Coronary artery (tissue), 2 donors: Measurements from ENCODE around the gene OLA1.

Experiments used
- DNase-seq: peaks from one replicate; pipeline ENCODE4 v3.0.0-alpha.2; 2017; ENCODE audit warnings: low spot score
- H3K27ac ChIP-seq, 2 donors: fragments of 200-600 bp; sonication (generic); one replicate each; pipeline ENCODE4 v1.5.1; 2016 to 2019
- H3K4me3 ChIP-seq: fragments of 200-600 bp; sonication (generic); 2 replicates; pipeline ENCODE4 v1.5.1; 2016; ENCODE audit warnings: mild to moderate bottlenecking, moderate library complexity
- CTCF ChIP-seq: fragments of 200-600 bp; sonication (generic); IDR thresholded peaks from one replicate; pipeline ENCODE4 v1.5.1; 2019; ENCODE audit warnings: antibody characterized with exemption

OLA1 gene

GRCh38 chr2:174153757-174154680 lies 94.3 kb downstream of the OLA1 start:
- TF ChIP-seq CTCF = no peak
- Histone ChIP-seq H3K27ac (no peak overlapping the region), H3K4me3 (no peak overlapping the region)
- DNase-seq = no peak

- TF ChIP-seq CTCF = no peak
- no peak for DNase-seq
- H3K4me3 ChIP-seq = no peak overlapping the region
- no peak overlapping the region for H3K27ac ChIP-seq
Measured at GRCh38 chr2:174149530-174149929, 98.8 kb downstream of the OLA1 start.

DNA sequence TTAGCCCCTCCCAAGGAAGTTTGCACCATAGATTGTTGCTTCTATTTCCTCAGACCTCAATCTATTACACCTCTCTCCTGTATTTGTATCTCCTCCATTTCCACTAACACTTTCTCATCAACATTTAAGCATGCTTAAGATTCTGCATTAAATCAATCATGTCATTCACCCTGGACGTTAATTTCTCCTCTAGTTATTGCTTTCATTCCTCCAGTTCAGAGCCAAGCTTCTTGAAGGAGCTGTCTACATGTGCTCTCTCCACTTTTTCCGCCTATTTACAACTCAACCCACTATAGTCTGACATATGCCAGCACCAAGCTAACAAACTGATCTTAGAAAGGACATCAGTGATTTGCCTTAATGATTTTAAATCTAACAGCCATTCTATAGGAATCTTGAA lies 99.5 kb downstream of the OLA1 start:
- Histone ChIP-seq H3K4me3 (no peak overlapping the region), H3K27ac (no peak overlapping the region)
- no peak for TF ChIP-seq CTCF
- DNase-seq = no peak

- H3K27ac ChIP-seq = no peak overlapping the region
- DNase-seq = no peak
- no peak overlapping the region for H3K4me3 ChIP-seq
- no peak for TF ChIP-seq CTCF
Measured at GRCh38 chr2:174145827-174146226, 102.5 kb downstream of the OLA1 start.

DNA sequence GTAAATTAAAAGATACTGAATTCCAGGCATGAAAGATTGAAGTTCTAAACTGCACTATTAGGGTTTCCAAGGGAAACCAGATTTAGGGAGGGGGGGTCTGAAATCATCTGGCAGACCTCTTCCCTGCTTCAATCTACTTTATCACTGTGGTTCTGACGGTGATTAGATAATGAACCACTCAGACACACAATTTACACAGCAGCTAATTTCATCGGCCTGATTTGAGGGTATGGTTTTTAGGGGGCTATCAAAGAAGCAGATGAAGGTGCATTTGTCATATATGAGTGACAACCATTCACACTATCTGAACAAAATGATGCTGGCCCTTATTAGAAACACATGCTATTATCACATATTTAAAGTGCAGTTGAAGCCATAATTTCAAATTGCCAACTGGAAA lies 106.0 kb downstream of the OLA1 start:
- no peak for DNase-seq
- H3K4me3 ChIP-seq = no peak overlapping the region
- H3K27ac ChIP-seq = no peak overlapping the region
- TF ChIP-seq CTCF = no peak

DNA sequence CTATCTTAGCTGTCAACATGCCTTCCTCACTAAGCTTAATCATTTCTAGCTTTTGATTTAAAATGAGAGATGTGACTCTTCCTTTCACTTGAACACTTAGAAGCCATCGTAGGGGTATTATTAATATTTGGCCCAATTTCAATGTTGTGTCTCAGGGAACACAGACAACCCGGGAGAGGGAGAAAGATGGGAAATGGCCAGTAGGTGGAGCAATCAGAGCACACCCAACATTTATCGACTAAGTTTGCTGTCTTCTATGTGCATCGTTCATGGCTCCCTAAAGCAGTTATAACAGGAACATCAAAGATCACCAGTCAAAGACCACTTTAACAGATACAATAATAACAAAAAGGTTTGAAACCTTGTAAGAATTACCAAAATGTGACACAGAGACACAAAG lies 110.2 kb downstream of the OLA1 start:
- no peak for TF ChIP-seq CTCF
- no peak for DNase-seq
- H3K4me3 ChIP-seq = no peak overlapping the region
- H3K27ac ChIP-seq = no peak overlapping the region

- no peak for TF ChIP-seq CTCF
- H3K4me3 ChIP-seq = no peak overlapping the region
- DNase-seq = no peak
- no peak overlapping the region for H3K27ac ChIP-seq
Measured at GRCh38 chr2:174135981-174136380, 112.4 kb downstream of the OLA1 start.
